HG03095 (cell line): ENCODE measurements around the gene GNG7.
"Not testable (repeated sequence)": the region's sequence is repeated elsewhere in the genome, so short reads cannot be mapped to it uniquely, and the experiment has no call there.

Experiments
- ATAC-seq: cut with Tn5 transposase; IDR thresholded peaks from one replicate; pipeline ENCODE4 v1.9.1; 2021; ENCODE audit warnings: moderate library complexity; ENCODE audit not compliant: unreplicated experiment

The GNG7 gene

GRCh38 chr19:2493448-2493847 is 209.0 kb downstream of the GNG7 start:
- not testable (repeated sequence) for ATAC-seq

GRCh38 chr19:2492870-2493269 is 209.6 kb downstream of the GNG7 start:
- no peak for ATAC-seq

GRCh38 chr19:2491130-2491801 is 211.2 kb downstream of the GNG7 start:
- no peak for ATAC-seq

DNA sequence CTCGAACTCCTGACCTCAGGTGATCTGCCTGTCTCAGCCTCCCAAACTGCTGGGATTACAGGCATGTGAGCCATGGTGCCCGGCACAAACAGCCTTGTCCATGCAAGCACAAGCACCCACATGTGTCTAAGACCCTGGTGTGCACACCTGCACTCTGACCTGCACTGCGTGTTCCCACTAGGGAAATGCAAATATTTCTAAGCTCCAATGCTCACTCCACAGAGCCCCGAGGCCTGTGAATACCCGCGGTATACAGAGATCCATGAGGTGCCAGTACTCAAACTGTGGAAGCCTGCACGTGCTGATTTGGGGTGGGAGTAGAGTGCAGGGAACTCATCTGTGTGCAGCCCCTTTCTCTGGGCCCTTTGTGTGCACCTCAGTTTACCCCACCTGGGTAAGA is 211.8 kb downstream of the GNG7 start:
- no peak for ATAC-seq

GRCh38 chr19:2488942-2489731 is 213.4 kb downstream of the GNG7 start:
- no peak for ATAC-seq

- no peak for ATAC-seq
Observed at GRCh38 chr19:2488405-2488941, 214.0 kb downstream of the GNG7 start.

- no peak for ATAC-seq
Observed at GRCh38 chr19:2487842-2488241, 214.7 kb downstream of the GNG7 start.

GRCh38 chr19:2487090-2487489 is 215.4 kb downstream of the GNG7 start:
- no peak for ATAC-seq

DNA sequence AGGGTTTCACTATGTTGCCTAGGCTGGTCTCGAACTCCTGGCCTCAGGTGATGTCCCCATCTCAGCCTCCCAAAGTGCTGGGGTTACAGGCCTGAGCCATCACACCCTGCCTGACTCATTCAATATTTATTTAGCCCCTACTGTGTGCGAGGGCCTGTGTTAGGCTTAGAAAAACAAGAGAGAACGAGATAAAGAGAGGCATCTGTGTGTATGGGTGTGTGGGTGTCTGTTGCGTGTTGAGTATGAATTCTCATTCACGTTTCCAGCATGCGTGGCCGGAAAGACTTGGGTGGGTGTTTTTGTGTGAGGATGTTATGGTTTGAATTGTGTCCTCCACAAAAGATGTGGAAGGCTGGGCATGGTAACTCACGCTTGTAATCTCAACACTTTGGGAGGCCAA is 217.1 kb downstream of the GNG7 start:
- ATAC-seq, result no peak

DNA sequence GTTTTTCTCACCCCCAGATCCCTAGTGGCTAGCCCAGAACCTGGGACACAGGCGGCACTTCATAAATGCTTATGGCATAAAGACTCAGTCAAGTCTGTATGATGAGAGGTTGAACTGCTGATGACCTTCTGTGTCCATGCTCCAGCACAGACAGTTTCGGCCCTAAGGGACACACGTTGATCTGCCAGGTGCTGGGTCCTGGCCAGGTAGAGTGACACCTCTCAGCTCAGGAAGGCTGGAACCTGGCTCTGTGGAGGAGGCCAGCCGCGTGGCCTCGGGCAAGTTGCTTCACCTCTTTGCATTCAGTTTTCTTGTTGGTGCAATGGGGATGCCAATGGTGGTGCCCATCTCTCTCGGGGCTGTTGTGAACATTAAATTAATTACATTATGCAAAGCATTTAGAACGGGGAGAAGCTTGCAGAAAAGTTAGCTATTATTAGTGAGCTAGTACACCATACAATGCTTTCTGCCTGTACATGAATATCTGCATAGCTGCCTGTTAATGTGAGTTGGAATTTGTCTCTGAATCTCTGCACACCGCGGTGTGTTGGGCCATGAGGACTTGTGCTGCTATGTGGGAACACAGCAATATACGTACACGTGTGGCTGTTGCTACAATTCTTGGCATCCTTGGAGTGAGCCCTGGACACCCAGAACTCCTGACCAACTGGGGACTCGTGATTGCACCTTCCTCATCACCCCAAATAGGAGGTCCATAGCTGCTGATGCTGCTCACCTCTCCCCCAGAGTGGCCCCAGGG is 218.1 kb downstream of the GNG7 start:
- no peak for ATAC-seq

- no peak for ATAC-seq
Observed at GRCh38 chr19:2483484-2484151, 218.9 kb downstream of the GNG7 start.

DNA sequence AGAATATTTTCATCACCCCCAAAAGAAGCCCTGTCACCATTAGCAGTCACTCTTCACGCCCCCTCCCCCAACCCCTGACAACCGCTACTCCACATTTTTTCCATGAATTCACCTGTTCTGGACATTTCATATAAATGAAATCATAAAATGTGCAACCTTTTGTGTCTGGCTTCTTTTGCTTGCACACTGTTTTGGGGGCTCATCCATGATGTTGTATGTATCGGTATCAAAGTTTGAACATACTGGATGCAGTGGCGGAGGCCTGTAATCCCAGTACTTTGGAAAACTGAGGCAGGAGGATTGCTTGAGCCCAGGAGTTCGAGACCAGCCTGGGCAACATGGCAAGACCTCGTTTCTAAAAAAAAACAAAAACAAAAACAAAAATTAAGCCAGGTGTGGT is 219.4 kb downstream of the GNG7 start:
- ATAC-seq, result no peak

DNA sequence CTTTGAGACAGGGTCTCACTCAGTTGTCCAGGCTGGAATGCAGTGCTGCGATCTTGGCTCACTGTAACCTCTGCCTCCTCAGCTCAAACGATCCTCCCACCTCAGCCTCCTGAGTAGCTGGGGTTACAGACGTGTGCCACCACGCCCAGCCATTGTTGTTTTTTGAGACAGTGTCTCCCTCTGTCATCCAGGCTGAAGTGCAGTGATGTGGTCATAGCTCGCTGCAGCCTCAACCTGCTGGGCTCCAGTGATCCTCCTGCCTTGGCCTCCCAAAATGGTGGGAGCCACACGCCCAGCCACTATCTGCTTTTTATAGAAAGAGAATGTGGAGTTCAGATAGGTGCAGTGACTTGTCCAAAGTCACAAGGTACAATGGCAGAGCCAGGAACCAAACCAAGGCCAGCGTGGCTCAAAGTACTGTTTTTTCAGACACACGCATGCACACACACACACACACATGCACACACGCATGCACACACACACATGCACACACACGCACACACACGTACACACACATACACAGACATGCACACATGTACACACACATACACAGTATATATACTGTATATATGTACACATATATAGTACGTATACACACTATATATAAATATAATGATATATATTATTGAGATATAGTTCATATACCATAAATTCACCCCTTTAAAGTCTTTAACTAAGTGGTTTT is 220.0 kb downstream of the GNG7 start:
- ATAC-seq, result no peak

GRCh38 chr19:2481466-2481865 is 221.0 kb downstream of the GNG7 start:
- ATAC-seq, result no peak

DNA sequence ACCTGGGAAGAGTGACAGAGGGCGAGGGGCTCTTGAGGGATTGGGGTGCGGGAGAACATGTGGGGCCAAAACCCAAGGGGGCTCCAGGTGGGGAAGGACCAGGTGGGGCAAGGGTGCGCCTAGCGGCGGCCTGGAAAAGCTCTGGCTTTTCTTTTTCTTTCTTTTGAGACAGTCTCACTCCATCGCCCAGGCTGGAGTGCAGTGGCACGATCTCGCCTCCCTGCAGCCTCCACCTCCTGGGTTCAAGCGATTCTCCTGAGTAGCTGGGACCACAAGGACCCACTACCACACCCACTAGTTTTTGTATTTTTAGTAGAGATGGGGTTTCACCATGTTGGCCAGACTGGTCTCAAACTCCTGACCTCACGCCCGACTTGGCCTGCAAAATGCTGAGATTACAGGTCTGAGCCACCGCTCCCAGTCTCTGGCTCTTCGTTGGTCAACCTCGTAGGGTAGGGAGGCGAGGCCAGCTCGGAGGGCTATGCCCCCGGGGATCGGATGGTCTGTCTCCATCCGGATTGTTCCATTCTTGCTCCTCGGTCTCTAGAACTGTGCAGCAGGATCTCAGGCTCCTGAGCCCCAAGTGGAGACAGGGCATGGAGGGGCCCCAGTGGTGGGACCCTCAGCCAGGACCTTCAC is 222.8 kb downstream of the GNG7 start:
- ATAC-seq, result no peak

DNA sequence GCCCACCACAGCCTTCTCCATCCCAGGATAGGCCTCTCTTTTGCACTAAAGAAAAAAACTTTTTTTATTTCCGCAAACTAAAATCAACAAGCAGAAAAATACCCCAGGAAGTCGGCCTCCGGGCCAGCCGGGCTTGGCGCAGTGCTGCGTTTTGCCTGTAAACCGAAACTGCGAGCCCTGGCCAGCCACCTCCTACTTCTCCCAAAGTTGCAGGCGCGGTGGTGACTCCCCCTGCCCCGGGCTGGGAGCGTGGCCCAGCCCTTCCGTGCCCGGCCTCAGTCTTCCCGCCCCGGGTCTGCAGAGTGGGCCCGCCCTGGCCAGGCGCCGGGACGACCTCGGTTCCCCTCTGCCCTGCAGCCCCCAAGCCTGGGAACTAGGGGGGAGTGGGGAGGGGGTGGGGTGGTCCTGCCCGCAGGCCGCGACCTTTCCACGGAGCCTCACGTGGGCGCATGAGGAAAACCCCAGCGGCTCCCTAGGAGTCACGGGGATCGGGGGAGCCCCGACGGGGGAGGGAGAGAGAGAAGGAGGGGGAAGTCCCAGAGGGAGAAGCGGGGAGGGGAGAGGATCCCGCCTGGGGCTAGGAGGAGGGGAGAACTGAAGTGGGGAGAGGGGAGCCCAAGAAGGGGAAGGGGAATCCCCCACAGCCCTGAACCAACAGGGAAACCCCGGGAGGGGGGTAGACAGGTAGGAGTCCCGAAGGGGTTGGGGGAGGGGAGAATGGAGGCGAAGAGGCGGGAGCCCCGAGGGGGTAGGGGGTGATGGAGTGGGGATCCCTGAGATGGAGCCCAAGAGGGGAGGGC is 223.5 kb downstream of the GNG7 start:
- ATAC-seq, result no peak

- ATAC-seq, result no peak
Observed at GRCh38 chr19:2478278-2478755, 224.2 kb downstream of the GNG7 start.

DNA sequence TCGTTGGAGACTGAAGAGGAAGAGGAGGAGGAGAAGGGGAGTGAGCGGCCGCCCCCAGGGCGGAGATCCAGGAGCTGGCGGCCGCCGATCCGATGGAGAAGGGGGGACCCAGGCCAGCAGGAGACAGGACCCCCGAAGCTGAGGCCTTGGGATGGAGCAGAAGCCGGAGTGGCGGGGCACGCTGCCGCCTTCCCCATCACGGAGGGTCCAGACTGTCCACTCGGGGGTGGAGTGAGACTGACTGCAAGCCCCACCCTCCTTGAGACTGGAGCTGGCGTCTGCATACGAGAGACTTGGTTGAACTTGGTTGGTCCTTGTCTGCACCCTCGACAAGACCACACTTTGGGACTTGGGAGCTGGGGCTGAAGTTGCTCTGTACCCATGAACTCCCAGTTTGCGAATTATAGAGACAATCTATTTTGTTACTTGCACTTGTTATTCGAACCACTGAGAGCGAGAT is 224.7 kb downstream of the GNG7 start:
- ATAC-seq, result no peak

- no peak for ATAC-seq
Observed at GRCh38 chr19:2477141-2477710, 225.3 kb downstream of the GNG7 start.
